Glutamatergic neuron (in vitro differentiated cells): ENCODE results near the gene ZNF76. TPM values are rescaled to one million over a fixed set of nuclear protein-coding genes. Genes with fewer than 3 reads are reported as not detected.
A peak's percentile ranks its signal among the peaks of the same experiment; 100 is the strongest.

Experiments used
- DNase-seq: peaks from one replicate; pipeline ENCODE4 v3.0.0; 2022
- H3K27ac Mint-ChIP-seq: one replicate; pipeline ENCODE4 v1.8.0; 2020; ENCODE audit warnings: mild to moderate bottlenecking, mixed read lengths, inconsistent platforms; ENCODE audit not compliant: unreplicated experiment
- H3K27me3 Mint-ChIP-seq: one replicate; pipeline ENCODE4 v1.8.0; 2020; ENCODE audit warnings: mild to moderate bottlenecking, moderate library complexity, mixed read lengths, inconsistent platforms; ENCODE audit not compliant: unreplicated experiment
- H3K36me3 Mint-ChIP-seq: one replicate; pipeline ENCODE4 v1.8.0; 2020; ENCODE audit warnings: mild to moderate bottlenecking, mixed read lengths, inconsistent platforms; ENCODE audit not compliant: unreplicated experiment
- H3K4me1 Mint-ChIP-seq: one replicate; pipeline ENCODE4 v1.8.0; 2020; ENCODE audit warnings: mild to moderate bottlenecking, low read depth, mixed read lengths, inconsistent platforms; ENCODE audit not compliant: unreplicated experiment
- H3K4me3 Mint-ChIP-seq: one replicate; pipeline ENCODE4 v1.8.0; 2020; ENCODE audit warnings: mild to moderate bottlenecking, mixed read lengths, inconsistent platforms; ENCODE audit not compliant: unreplicated experiment
- H3K9me3 Mint-ChIP-seq: one replicate; pipeline ENCODE4 v1.8.0; 2020; ENCODE audit warnings: mild to moderate bottlenecking, moderate library complexity, mixed read lengths, inconsistent platforms; ENCODE audit not compliant: unreplicated experiment
- total RNA-seq: library from RNA; stranded (reverse); fragmentation: NEBNext Ultra II Directional; extraction: Animal tissue kit (Norgen Biotek cat#: 25700); gene quantifications from one replicate; pipeline ENCODE4 v1.2.1, GENCODE V29; 2021; ENCODE audit not compliant: unreplicated experiment
- TF ChIP-seq, protein P1 (sequence below): fragments of 200-600 bp; sonication (generic); IDR thresholded peaks from one replicate; pipeline ENCODE4 v1.5.0; 2021; ENCODE audit not compliant: partially characterized antibody, unreplicated experiment

Gene ZNF76
- total RNA-seq, 1 donor from 2014 or later, result 38.3 TPM

- peaks cover 5% of the 10 kb centered on the region for H3K27me3 Mint-ChIP-seq
- peaks cover 17% of the 10 kb centered on the region for H3K4me1 Mint-ChIP-seq
Observed at GRCh38 chr6:35240838-35241801, 18.4 kb upstream of the ZNF76 start.

DNA sequence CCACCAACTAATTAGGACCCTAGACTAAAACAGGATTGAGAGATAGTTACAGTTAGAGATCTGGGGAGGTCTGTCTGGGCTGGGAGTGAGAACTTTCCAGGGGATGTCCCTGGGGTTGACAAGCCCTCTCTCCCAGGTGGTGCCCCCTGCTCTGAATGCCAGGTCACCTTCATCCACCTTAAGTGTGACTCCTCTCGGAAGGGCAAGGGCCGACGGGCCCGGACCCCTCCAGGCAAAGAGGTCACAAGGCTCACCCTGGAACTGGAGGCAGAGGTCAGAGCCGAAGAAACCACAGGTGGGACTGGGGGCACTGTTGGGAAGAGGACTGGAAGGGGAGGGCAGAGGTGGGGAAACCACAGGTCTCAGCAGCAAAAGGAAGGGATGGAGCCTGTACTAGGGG, 17.0 kb upstream of the ZNF76 start:
- Mint-ChIP-seq H3K9me3 (peaks cover 6% of the 10 kb centered on the region), H3K4me1 (peaks cover 17% of the 10 kb centered on the region), H3K4me3 (no peak overlapping the region), H3K27ac (no peak overlapping the region), H3K36me3 (peaks cover 6% of the 10 kb centered on the region), H3K27me3 (peaks cover 5% of the 10 kb centered on the region)
- TF ChIP-seq, protein P1, sequence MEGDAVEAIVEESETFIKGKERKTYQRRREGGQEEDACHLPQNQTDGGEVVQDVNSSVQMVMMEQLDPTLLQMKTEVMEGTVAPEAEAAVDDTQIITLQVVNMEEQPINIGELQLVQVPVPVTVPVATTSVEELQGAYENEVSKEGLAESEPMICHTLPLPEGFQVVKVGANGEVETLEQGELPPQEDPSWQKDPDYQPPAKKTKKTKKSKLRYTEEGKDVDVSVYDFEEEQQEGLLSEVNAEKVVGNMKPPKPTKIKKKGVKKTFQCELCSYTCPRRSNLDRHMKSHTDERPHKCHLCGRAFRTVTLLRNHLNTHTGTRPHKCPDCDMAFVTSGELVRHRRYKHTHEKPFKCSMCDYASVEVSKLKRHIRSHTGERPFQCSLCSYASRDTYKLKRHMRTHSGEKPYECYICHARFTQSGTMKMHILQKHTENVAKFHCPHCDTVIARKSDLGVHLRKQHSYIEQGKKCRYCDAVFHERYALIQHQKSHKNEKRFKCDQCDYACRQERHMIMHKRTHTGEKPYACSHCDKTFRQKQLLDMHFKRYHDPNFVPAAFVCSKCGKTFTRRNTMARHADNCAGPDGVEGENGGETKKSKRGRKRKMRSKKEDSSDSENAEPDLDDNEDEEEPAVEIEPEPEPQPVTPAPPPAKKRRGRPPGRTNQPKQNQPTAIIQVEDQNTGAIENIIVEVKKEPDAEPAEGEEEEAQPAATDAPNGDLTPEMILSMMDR, result no peak
- DNase-seq, result no peak

More at GRCh38 chr6:35240838-35241801, 18.4 kb upstream of the ZNF76 start:
- TF ChIP-seq, protein P1, result peak; percentile 96
- Mint-ChIP-seq H3K9me3 (peaks cover 6% of the 10 kb centered on the region), H3K4me3 (no peak overlapping the region), H3K27ac (no peak overlapping the region), H3K36me3 (peaks cover 6% of the 10 kb centered on the region)
- DNase-seq, result peak; percentile 88

GRCh38 chr6:35242906-35243305, 16.6 kb upstream of the ZNF76 start:
- Mint-ChIP-seq H3K36me3 (peaks cover 6% of the 10 kb centered on the region), H3K27me3 (peaks cover 5% of the 10 kb centered on the region), H3K9me3 (peaks cover 6% of the 10 kb centered on the region), H3K4me3 (no peak overlapping the region), H3K27ac (no peak overlapping the region), H3K4me1 (peaks cover 17% of the 10 kb centered on the region)
- no peak for DNase-seq
- TF ChIP-seq, protein P1, result no peak

GRCh38 chr6:35243386-35243958, 16.1 kb upstream of the ZNF76 start:
- no peak for DNase-seq
- Mint-ChIP-seq H3K36me3 (peaks cover 6% of the 10 kb centered on the region), H3K4me1 (peaks cover 15% of the 10 kb centered on the region), H3K9me3 (peaks cover 6% of the 10 kb centered on the region), H3K27me3 (peaks cover 5% of the 10 kb centered on the region), H3K4me3 (no peak overlapping the region), H3K27ac (no peak overlapping the region)
- TF ChIP-seq, protein P1, result no peak

DNA sequence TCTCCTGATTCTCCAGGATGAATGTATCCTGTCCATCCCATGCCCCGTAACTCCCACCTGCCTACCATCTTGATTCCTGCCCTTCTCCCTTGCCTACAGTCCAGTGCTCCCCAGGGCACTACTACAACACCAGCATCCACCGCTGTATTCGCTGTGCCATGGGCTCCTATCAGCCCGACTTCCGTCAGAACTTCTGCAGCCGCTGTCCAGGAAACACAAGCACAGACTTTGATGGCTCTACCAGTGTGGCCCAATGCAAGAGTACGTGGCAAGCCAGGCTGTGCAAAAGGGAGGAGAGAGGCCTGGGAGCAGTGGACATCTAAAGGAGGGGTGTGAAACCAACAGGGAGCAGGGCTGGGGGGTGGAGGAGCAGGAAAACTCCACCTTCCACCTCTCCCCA, 15.0 kb upstream of the ZNF76 start:
- Mint-ChIP-seq H3K4me3 (no peak overlapping the region), H3K27me3 (peaks cover 5% of the 10 kb centered on the region), H3K4me1 (peaks cover 15% of the 10 kb centered on the region), H3K36me3 (peaks cover 6% of the 10 kb centered on the region), H3K9me3 (peaks cover 6% of the 10 kb centered on the region), H3K27ac (no peak overlapping the region)
- DNase-seq, result no peak
- TF ChIP-seq, protein P1, result no peak
